Measurements from ENCODE around the gene RAB6A. TPM values are rescaled to one million over a fixed set of nuclear protein-coding genes. Genes with fewer than 3 reads are reported as not detected.
"Not testable (repeated sequence)": the region's sequence is repeated elsewhere in the genome, so short reads cannot be mapped to it uniquely, and the experiment has no call there.

Gene RAB6A
- total and polyA plus RNA-seq, 2 experiments from 2014 or later = 119 to 218 TPM

- no peak overlapping the region for H3K27ac ChIP-seq
- no peak for DNase-seq (ENCODE audit: low read depth in 1 of 2, low spot score in 1 of 2)
- H3K27me3 ChIP-seq = no peaks in the 10 kb centered on the region
- H3K36me3 ChIP-seq = no peaks in the 10 kb centered on the region
- H3K9me3 ChIP-seq (ENCODE audit: low read depth) = no peaks in the 10 kb centered on the region
- H3K4me3 ChIP-seq = no peak overlapping the region
- TF ChIP-seq CTCF (IDR thresholded peaks at IDR 0.05; ENCODE audit: low read depth, low read length) = no peak
- H3K4me1 ChIP-seq (ENCODE audit: low read depth) = peaks cover 4% of the 10 kb centered on the region
Observed at GRCh38 chr11:73783483-73784020, 22.7 kb upstream of the RAB6A start.

- Histone ChIP-seq H3K4me3 (no peak overlapping the region), H3K27me3 (no peaks in the 10 kb centered on the region), H3K9me3 (ENCODE audit: low read depth) (no peaks in the 10 kb centered on the region), H3K27ac (no peak overlapping the region), H3K36me3 (no peaks in the 10 kb centered on the region), H3K4me1 (ENCODE audit: low read depth) (no peaks in the 10 kb centered on the region)
- DNase-seq (ENCODE audit: low read depth in 1 of 2, low spot score in 1 of 2) = no peak
- TF ChIP-seq CTCF (IDR thresholded peaks at IDR 0.05; ENCODE audit: low read depth, low read length) = no peak
Observed at GRCh38 chr11:73781303-73781702, 20.4 kb upstream of the RAB6A start.

- TF ChIP-seq CTCF (IDR thresholded peaks at IDR 0.05; ENCODE audit: low read depth, low read length) = no peak
- H3K36me3 ChIP-seq = no peaks in the 10 kb centered on the region
Observed at GRCh38 chr11:73779084-73779902, 18.4 kb upstream of the RAB6A start.

GRCh38 chr11:73770811-73771210, 9.9 kb upstream of the RAB6A start:
- H3K4me3 ChIP-seq; H3K4me1 ChIP-seq (ENCODE audit: low read depth); H3K27me3 ChIP-seq; H3K27ac ChIP-seq; H3K9me3 ChIP-seq (ENCODE audit: low read depth); H3K36me3 ChIP-seq; DNase-seq (ENCODE audit: low read depth in 1 of 2, low spot score in 1 of 2): not testable (repeated sequence)

More at GRCh38 chr11:73779084-73779902, 18.4 kb upstream of the RAB6A start:
- peak; percentile 99 for DNase-seq (ENCODE audit: low read depth in 1 of 2, low spot score in 1 of 2)
- Histone ChIP-seq H3K27ac (peak overlapping the region; percentile 86), H3K9me3 (ENCODE audit: low read depth) (no peaks in the 10 kb centered on the region), H3K4me1 (ENCODE audit: low read depth) (no peaks in the 10 kb centered on the region), H3K27me3 (no peaks in the 10 kb centered on the region), H3K4me3 (peak overlapping the region; percentile 52)

- H3K9me3 ChIP-seq (ENCODE audit: low read depth) = no peaks in the 10 kb centered on the region
- H3K4me3 ChIP-seq = no peak overlapping the region
- no peaks in the 10 kb centered on the region for H3K36me3 ChIP-seq
- no peaks in the 10 kb centered on the region for H3K4me1 ChIP-seq (ENCODE audit: low read depth)
- no peak for DNase-seq (ENCODE audit: low read depth in 1 of 2, low spot score in 1 of 2)
- TF ChIP-seq CTCF (IDR thresholded peaks at IDR 0.05; ENCODE audit: low read depth, low read length) = no peak
- no peak overlapping the region for H3K27ac ChIP-seq
- no peaks in the 10 kb centered on the region for H3K27me3 ChIP-seq
Observed at GRCh38 chr11:73766763-73767162, 5.9 kb upstream of the RAB6A start.

GRCh38 chr11:73762732-73763131, 1.9 kb upstream of the RAB6A start:
- H3K27me3 ChIP-seq = no peaks in the 10 kb centered on the region
- DNase-seq (ENCODE audit: low read depth in 1 of 2, low spot score in 1 of 2) = no peak
- TF ChIP-seq CTCF (IDR thresholded peaks at IDR 0.05; ENCODE audit: low read depth, low read length) = no peak
- H3K36me3 ChIP-seq = no peaks in the 10 kb centered on the region
- H3K9me3 ChIP-seq (ENCODE audit: low read depth) = no peaks in the 10 kb centered on the region
- no peak overlapping the region for H3K4me3 ChIP-seq
- no peak overlapping the region for H3K27ac ChIP-seq
- H3K4me1 ChIP-seq (ENCODE audit: low read depth) = peaks cover 17% of the 10 kb centered on the region

All from cardiac muscle cell (in vitro differentiated cells and primary cell).